ENCODE results near the gene CDK9.
"Not testable (repeated sequence)": the region's sequence is repeated elsewhere in the genome, so short reads cannot be mapped to it uniquely, and the experiment has no call there.

Gene CDK9

GRCh38 chr9:127835991-127836516, 50.2 kb downstream of the CDK9 start:
- Histone ChIP-seq H3K27ac (ENCODE audit: low read depth, low read length) (no peak overlapping the region), H3K4me3 (ENCODE audit: low read depth, low read length) (no peak overlapping the region), H3K4me1 (ENCODE audit: control insufficient read depth, insufficient read depth, low read length) (peaks cover 15% of the 10 kb centered on the region; the same call in 1 of the 2 replicates)

DNA sequence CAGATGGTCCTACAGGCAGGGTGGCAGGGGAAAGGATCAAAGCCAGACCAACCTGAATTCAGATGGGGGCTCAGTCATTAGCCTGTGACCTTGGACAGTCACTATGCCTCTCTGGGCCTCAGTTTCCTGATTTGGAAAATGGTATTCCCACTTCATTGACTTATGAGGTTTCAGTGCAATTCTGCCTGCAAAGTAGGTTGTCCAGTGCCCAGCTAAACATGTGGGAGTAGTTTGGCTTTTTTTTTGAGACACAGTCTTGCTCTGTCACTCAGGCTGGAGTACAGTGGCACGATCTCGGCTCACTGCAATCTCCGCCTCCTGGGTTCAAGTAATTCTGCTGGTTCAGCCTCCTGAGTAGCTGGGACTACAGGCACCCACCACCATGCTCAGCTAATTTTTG, 50.7 kb downstream of the CDK9 start:
- H3K27ac ChIP-seq (ENCODE audit: low read depth, low read length); H3K36me3 ChIP-seq (ENCODE audit: control insufficient read depth, insufficient read depth, low read length); H3K9me3 ChIP-seq (ENCODE audit: control insufficient read depth, insufficient read depth, low read depth, low read length); H3K27me3 ChIP-seq (ENCODE audit: control insufficient read depth, insufficient read depth, low read length); H3K4me3 ChIP-seq (ENCODE audit: low read depth, low read length); H3K9ac ChIP-seq (ENCODE audit: low read length): not testable (repeated sequence)
- H3K4me1 ChIP-seq (ENCODE audit: control insufficient read depth, insufficient read depth, low read length): peaks cover 15% of the 10 kb centered on the region; the same call in 1 of the 2 replicates

More at GRCh38 chr9:127835991-127836516, 50.2 kb downstream of the CDK9 start:
- H3K9me3 ChIP-seq (ENCODE audit: control insufficient read depth, insufficient read depth, low read depth, low read length): no peaks in the 10 kb centered on the region
- no peaks in the 10 kb centered on the region for H3K36me3 ChIP-seq (ENCODE audit: control insufficient read depth, insufficient read depth, low read length)
- H3K9ac ChIP-seq (ENCODE audit: low read length): no peak overlapping the region
- H3K27me3 ChIP-seq (ENCODE audit: control insufficient read depth, insufficient read depth, low read length): no peaks in the 10 kb centered on the region

DNA sequence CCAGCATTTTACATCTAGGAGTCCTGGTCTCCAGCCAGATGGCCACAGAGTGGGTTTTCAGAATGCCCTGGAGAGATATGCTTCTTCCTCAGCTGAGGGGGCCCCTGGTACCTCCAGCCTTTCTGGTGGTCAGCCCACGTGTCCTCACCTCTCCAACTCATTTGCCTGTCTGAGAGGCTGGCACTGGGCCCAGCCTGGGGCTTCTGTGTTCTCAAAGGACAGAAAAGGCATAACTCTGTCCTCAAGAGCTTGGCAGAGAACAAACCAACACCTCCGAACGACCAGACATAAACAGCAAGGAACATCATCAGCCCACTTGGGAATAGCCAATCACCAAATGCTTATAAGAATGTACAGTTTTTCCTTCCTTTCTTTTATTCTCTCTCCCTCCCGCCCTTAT, 51.5 kb downstream of the CDK9 start:
- no peaks in the 10 kb centered on the region for H3K36me3 ChIP-seq (ENCODE audit: control insufficient read depth, insufficient read depth, low read length)
- H3K27ac ChIP-seq (ENCODE audit: low read depth, low read length): no peak overlapping the region
- H3K9ac ChIP-seq (ENCODE audit: low read length): no peak overlapping the region
- no peaks in the 10 kb centered on the region for H3K27me3 ChIP-seq (ENCODE audit: control insufficient read depth, insufficient read depth, low read length)
- no peak overlapping the region for H3K4me3 ChIP-seq (ENCODE audit: low read depth, low read length)
- H3K9me3 ChIP-seq (ENCODE audit: control insufficient read depth, insufficient read depth, low read depth, low read length): no peaks in the 10 kb centered on the region
- peaks cover 15% of the 10 kb centered on the region; the same call in 1 of the 2 replicates for H3K4me1 ChIP-seq (ENCODE audit: control insufficient read depth, insufficient read depth, low read length)

DNA sequence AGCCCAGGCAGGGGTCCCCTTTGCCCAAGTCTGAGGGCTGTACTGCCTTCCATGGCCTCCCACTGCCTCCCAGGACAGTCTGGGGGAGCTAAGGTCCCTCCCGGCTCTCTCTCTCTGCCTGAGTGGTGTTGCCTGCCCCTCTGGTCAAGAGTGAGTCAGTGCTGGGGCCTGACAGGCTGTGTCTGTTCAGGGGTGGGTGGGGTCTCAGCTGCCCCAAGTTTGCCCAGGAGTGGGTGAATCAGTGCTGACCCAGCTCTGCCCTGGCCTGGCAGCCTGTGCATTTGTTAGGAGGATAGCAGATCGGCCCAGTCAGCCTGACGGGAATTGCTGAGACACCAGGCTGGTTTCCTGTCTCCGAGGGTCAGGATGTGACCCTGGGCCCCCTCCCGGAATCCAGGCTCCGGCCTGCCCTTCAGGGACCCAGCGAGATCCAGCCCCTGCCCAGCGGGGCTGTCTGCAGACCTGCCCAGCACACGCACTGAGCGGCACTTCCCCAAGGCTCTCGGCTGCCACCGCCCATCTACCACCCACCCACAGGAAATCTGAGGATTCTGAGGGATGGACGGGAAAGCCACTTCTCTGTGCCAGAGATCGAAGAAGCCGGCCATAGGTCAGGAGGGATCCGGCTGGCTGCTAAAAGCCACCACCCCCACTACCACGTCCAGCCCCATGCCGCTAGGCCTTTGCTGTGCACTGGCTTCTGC, 52.7 kb downstream of the CDK9 start:
- Histone ChIP-seq H3K4me3 (ENCODE audit: low read depth, low read length) (no peak overlapping the region), H3K27me3 (ENCODE audit: control insufficient read depth, insufficient read depth, low read length) (no peaks in the 10 kb centered on the region), H3K27ac (ENCODE audit: low read depth, low read length) (no peak overlapping the region), H3K9ac (ENCODE audit: low read length) (no peak overlapping the region), H3K4me1 (ENCODE audit: control insufficient read depth, insufficient read depth, low read length) (peaks cover 15% of the 10 kb centered on the region; the same call in 1 of the 2 replicates), H3K36me3 (ENCODE audit: control insufficient read depth, insufficient read depth, low read length) (no peaks in the 10 kb centered on the region), H3K9me3 (ENCODE audit: control insufficient read depth, insufficient read depth, low read depth, low read length) (no peaks in the 10 kb centered on the region)
